NCI-H2081 (cell line): ENCODE measurements around the gene APELA.
A peak's percentile ranks its signal among the peaks of the same experiment; 100 is the strongest.
"Not testable (repeated sequence)": the region's sequence is repeated elsewhere in the genome, so short reads cannot be mapped to it uniquely, and the experiment has no call there.

Source experiments
- DNase-seq, 2 experiments: peaks; one replicate each; lab custom pipeline; 2025; lab: John Stamatoyannopoulos, UW

APELA gene

DNA sequence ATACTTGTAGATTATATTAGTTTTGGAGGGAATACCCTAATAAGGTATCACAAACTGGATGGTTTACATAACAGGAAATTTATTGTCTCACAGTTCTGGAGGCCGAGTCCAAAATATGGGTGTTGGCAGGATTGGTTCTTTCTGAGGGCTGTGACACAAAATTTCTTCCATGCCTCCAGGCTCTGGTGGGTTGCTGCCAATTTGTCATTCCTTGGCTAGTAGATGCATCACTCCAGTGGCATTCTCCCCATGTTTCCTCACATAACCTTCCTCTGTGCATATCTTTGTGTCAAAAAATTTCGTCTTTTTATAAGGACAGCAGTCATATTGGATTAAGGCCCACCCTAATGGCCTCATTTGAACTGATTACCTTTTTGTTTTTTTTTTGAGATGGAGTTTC lies 49.3 kb downstream of the APELA start:
- no peak for DNase-seq

DNA sequence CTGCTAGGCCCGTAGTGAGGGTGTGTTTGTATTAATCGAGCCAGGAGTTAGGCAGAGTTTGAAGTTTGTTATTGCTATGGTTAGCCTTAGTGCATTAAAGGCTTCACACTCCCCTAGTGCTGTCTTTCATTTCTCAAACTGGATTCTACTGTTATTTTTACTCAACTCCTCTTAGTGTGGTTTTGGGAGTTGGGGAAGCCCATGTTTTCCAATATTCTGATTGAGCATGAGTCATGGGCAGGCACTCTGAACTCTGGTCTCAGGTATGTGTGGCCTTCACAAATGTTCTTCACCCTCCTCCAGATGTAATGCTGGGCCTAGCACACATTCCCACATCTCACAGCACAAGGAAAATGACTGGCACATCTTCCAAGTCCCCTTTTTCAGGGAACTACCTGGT lies 50.1 kb downstream of the APELA start:
- DNase-seq = not testable (repeated sequence)

DNA sequence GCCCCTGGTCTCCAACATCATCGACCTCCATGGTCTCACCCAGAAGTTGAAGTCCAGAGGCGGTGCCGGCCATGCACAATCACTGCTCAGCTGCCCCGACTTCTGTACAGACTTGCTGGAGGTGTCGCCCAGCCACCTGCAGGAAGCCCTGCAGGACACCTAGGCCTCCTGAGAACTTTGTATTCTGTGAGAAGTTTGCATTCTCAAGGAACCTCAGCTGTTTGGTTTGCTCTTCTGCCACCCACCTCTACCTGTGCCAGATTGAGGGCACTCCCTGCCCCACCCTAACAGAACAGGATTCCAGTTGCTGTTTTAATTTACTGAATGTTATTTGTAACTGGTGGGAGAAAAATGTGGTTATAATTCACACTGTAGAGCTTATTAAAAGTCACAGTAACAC lies 53.7 kb downstream of the APELA start:
- DNase-seq = no peak

DNA sequence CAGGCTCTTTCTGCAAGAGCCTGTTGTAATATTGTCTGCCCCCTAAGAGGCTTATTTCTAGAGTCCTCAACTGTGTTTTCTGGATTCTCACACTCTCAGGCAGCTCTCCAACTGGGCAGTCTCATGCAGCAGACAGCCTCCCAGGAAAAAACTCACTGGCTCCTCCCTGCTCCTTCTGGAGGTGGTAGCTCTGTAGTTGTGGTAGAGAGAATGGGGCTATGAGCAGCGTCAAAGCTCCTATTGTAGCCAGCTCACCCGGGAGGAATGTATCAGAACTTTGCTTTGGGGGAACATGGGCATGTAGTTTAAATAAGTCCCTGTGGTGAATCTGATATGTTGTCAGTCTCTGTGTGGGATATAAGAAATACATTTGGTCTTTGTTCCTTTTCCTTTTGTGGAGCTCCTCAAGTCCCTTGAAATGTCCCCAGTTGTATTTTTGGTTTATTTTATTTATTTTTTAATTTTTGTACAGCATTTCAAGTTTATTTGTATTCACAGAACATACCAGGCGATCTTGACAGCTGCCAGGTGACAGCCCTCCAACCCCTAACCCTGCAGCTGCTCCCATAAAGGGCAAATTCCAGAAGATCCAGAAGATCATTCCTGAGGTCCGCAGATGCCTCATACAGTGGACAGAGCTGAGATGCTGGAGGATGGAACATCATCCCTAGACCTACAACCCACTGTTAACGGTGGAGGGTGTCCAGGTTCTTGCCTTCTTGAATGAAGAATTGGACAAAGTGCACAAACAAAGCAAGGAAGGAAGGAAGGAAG lies 54.8 kb downstream of the APELA start:
- DNase-seq = no peak

DNA sequence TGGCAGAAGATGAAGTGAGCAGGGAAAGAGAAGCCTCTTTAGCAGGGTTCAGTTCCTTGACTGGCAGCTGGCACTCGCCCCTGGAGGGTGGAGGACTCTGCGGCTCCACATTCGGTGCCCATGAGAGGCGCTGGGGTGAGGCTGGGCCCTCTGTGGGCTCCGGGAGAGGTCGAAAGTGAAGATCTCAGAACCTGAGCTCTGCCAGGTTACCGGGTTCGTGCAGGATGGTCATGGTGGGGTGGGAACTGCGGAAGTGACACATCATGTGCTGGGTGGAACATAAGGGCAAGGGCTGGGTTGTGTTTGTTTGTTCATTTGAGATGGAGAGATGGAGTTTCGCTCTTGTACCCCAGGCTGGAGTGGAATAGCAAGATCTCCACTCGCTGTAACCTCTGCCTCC lies 56.3 kb downstream of the APELA start:
- no peak for DNase-seq

DNA sequence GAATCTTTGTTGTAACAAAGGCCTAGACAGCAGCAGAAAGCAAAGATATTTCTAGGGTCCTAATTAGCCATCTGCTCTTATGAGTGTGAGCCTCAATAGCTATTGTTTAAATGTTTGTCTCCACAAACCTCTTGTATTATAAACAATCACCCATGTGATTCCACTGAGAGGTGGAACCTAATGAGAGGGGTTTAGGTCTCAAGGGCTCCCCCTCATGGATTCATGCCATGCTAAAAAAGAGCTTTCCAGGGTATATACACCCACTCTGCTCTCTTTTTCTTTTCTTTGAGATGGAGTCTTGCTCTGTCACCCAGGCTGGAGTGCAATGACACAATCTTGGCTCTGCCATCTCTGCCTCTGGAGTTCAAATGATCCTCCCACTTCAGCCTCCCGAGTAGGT lies 58.4 kb downstream of the APELA start:
- DNase-seq = peak; percentile 12 to 32

DNA sequence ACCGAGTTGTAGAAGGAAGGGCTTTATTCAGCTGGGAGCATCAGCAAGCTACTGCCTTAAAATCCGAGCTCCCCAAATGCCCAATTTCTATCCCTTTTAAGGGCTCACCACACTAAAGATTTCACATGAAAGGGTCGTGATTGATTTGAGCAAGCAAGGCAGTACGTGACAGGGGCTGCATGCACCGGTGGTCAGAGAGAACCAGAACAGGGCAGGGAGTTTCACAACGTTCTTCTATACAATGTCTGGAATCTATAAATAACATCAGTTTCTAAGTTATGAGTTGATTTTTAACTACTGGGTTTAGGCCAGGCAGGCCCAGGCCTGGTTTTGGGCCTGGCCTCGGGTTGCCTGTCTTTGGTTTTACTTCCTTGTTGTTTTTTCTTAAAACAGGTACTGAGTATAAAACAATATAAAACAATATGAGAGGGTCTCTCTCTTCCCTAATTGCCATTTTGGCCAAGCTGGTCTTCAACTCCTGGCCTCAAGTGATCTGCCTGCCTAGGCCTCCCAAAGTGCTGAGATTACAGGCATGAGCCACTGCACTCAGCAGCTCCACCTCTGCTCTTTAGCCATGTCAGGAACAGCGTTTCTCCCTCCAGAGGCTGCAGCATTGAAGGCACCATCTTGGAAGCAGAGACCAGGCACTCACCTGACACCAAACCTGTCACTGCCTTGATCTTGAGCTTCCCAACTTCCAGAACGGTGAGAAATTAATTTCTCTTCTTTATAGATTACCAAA lies 59.1 kb downstream of the APELA start:
- DNase-seq = not testable (repeated sequence)

DNA sequence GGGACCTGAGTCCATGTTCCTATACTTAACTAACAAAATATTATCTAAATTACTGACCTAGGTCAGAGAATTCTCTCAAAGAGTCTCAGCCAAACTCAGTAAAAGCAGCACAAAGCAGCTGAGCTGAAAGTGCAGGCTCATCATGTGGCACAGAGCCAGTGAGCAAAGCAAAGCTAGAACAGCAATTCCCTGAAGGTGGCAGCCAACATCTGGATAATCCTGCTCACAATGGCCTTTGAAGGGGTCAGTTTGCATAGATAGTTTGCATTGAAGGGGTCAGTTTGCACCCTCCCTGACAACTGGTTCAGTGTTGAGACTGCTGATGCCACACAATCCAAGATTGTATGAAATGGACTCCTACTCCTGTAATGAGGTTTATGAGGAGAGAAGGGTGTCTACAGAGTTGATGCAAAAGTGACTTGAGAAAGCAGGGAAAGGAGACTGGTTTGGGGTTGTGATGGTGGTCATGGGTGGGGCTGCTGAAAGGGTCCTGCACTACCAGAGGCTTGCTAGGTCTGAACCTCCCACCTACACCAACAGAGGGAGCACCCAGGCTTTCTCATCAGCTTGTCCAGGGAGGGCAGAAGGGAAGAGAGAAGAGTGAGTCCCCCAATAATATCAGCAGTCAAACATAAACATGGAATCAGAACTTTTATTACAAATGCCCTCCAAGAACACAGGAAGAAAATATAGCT lies 60.7 kb downstream of the APELA start:
- DNase-seq = no peak

DNA sequence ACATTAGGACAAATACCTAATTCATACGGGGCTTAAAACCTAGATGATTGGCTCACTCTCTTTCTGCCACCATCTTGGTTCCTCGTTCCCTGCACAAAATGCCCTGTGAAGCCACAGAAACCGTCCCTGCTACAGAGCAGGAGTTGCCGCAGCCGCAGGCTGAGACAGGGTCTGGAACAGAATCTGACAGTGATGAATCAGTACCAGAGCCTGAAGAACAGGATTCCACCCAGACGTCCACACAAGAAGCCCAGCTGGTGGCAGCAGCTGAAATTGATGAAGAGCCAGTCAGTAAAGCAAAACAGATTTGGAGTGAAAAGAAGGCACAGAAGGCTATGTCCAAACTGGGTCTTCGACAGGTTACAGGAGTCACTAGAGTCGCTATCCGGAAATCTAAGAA lies 66.2 kb downstream of the APELA start:
- no peak for DNase-seq

DNA sequence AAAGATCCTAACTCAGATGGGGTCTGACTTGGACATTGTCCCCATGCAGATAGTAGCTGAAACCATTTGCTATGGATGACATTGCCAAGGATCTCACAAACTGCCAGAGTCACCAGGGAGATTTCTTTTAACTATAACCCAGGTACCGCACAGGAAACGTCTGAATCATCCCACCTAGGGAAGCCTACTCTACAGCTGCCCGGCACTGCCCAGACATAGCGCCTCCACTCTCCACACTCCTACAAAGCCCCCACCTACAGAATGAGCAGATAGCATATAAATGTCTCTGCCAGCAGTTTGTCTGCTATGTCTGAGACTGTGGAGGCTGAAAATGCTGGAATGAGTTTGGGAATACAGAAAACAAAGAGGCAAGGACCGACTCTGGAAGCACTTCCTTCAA lies 68.2 kb downstream of the APELA start:
- no peak for DNase-seq

DNA sequence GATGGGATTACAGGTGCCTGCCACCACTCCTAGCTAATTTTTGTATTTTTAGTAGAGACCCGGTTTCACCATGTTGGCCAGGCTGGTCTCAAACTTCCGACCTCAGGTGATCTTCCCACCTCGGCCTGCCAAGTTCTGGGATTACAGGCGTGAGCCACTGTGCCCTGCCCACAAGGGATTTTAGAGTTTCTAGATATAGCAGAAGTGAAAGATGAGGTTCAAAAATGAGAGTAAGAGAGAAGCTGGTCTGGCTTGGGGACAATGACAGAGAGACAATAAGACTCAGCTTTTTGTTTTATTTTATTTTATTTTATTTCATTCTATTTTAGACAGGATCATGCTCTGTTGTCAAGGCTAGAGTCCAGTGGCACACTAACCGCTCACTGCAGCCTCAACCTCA lies 69.8 kb downstream of the APELA start:
- DNase-seq = no peak
